Gastrocnemius medialis (tissue), 4 donors: ENCODE measurements around the gene FBXW2. TPM values are rescaled to one million over a fixed set of nuclear protein-coding genes. Genes with fewer than 3 reads are reported as not detected.

ENCODE experiments used
- ATAC-seq, 2 donors: fragments of 150-250 bp; one replicate each; pipeline ENCODE4 v1.9.1; 2016
- DNase-seq, 2 donors: peaks; one replicate each; pipeline ENCODE4 v3.0.0-alpha.2; 2019
- H3K27ac ChIP-seq, 4 donors: fragments of 200-600 bp; sonication (generic); 1 replicate in 1 of 4; 2 replicates in 3 of 4; pipeline ENCODE4 v1.5.1; 2016 to 2018; ENCODE audit warnings: mild to moderate bottlenecking in 2 of 4, moderate library complexity in 1 of 4
- H3K27me3 ChIP-seq, 3 donors: fragments of 200-600 bp; sonication (generic) in 2 of 3; 1 replicate in 1 of 3; 2 replicates in 2 of 3; pipeline versions ENCODE4 v1.5.1 to v1.6.0; 2016 to 2019; ENCODE audit warnings: mild to moderate bottlenecking in 1 of 3, moderate library complexity in 1 of 3
- H3K36me3 ChIP-seq, 2 donors: fragments of 200-600 bp; sonication (generic) in 1 of 2; one replicate each; pipeline ENCODE4 v1.5.1; 2017 to 2018
- H3K4me1 ChIP-seq, 2 donors: fragments of 200-600 bp; sonication (generic) in 1 of 2; one replicate each; pipeline ENCODE4 v1.5.1; 2016 to 2017; ENCODE audit warnings: mild to moderate bottlenecking in 2 of 2
- H3K4me3 ChIP-seq, 4 donors: fragments of 200-600 bp; sonication (generic) in 3 of 4; 1 replicate in 1 of 4; 2 replicates in 3 of 4; pipeline ENCODE4 v1.5.1; 2016 to 2019; ENCODE audit warnings: mild to moderate bottlenecking in 2 of 4
- H3K9me3 ChIP-seq, 3 donors: fragments of 200-600 bp; sonication (generic) in 2 of 3; 1 replicate in 1 of 3; 2 replicates in 2 of 3; pipeline ENCODE4 v1.5.1; 2016 to 2019
- POLR2A ChIP-seq, 2 donors: fragments of 450-650 bp; IDR thresholded peaks; one replicate each; pipeline ENCODE4 v1.6.1; 2017; ENCODE audit warnings: antibody characterized with exemption in 2 of 2, mild to moderate bottlenecking in 2 of 2, moderate library complexity in 2 of 2
- in situ Hi-C, 4 donors: fragments of 200-750 bp; cut with MboI; loops; one replicate each; pipeline versions ENCODE4 v1.15.0 to v1.8.0; 2017; ENCODE audit warnings: low sequenced_read_pairs in 4 of 4
- intact Hi-C: fragments of 100-400 bp; cut with DNase I; formaldehyde crosslinking; loops from one replicate; pipeline ENCODE4 v1.15.1; 2023; ENCODE audit warnings: low total_unique reads
- total RNA-seq, 4 donors: library from RNA; depleted of rRNA; stranded (reverse); fragments of >200 nt; gene quantifications; one replicate each; pipeline versions ENCODE4 v1.1.0 to v1.2.3, GENCODE V29; 2016
- TF ChIP-seq, protein P1 (sequence below), 5 experiments: fragments of 450-650 bp in 3 of 5; fragments of 200-600 bp in 2 of 5; sonication (generic) in 2 of 5; IDR thresholded peaks in 4 of 5; conservative IDR thresholded peaks in 1 of 5; 1 replicate in 4 of 5; 2 replicates in 1 of 5; pipeline ENCODE4 v1.5.1; 2016 to 2019; ENCODE audit warnings: antibody characterized with exemption in 5 of 5, mild to moderate bottlenecking in 3 of 5, moderate library complexity in 3 of 5

The FBXW2 gene
- total RNA-seq, 4 donors from 2014 or later: 17.0 to 20.0 (median 19.0) TPM

- intact Hi-C loops (loop anchor here (5.0 kb wide), 1 partner anchor 95 kb away; no protein-coding TSS in a partner anchor), in situ Hi-C loops (no loop called here)
- peak overlapping the region; percentile 72 to 76 (median 74) for H3K27ac ChIP-seq
- peak overlapping the region; percentile 74 to 90 (median 82) for H3K4me3 ChIP-seq
- no peak for TF ChIP-seq POLR2A (IDR thresholded peaks at IDR 0.05)
- TF ChIP-seq, protein P1, sequence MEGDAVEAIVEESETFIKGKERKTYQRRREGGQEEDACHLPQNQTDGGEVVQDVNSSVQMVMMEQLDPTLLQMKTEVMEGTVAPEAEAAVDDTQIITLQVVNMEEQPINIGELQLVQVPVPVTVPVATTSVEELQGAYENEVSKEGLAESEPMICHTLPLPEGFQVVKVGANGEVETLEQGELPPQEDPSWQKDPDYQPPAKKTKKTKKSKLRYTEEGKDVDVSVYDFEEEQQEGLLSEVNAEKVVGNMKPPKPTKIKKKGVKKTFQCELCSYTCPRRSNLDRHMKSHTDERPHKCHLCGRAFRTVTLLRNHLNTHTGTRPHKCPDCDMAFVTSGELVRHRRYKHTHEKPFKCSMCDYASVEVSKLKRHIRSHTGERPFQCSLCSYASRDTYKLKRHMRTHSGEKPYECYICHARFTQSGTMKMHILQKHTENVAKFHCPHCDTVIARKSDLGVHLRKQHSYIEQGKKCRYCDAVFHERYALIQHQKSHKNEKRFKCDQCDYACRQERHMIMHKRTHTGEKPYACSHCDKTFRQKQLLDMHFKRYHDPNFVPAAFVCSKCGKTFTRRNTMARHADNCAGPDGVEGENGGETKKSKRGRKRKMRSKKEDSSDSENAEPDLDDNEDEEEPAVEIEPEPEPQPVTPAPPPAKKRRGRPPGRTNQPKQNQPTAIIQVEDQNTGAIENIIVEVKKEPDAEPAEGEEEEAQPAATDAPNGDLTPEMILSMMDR (IDR thresholded peaks at IDR 0.05 in 4 of 5, conservative IDR thresholded peaks at IDR 0.05 in 1 of 5): no peak
- H3K27me3 ChIP-seq: no peaks in the 10 kb centered on the region
- no peaks in the 10 kb centered on the region for H3K36me3 ChIP-seq
- no peaks in the 10 kb centered on the region for H3K9me3 ChIP-seq
- DNase-seq (no peak), ATAC-seq (no peak)
- H3K4me1 ChIP-seq: peaks cover 36 to 45% of the 10 kb centered on the region in 2 donors
Observed at GRCh38 chr9:120711841-120712538, 81.2 kb downstream of the FBXW2 start.

GRCh38 chr9:120711354-120711753, 81.9 kb downstream of the FBXW2 start:
- Histone ChIP-seq H3K36me3 (no peaks in the 10 kb centered on the region), H3K9me3 (no peaks in the 10 kb centered on the region), H3K4me1 (peaks cover 36 to 45% of the 10 kb centered on the region in 2 donors), H3K27ac (peak overlapping the region; percentile 72 to 76 (median 74)), H3K27me3 (no peaks in the 10 kb centered on the region), H3K4me3 (peak overlapping the region in 1 of 4 donors; percentile 55)
- in situ Hi-C loops (no loop called here), intact Hi-C loops (loop anchor here (5.0 kb wide), 1 partner anchor 94 kb away; no protein-coding TSS in a partner anchor)
- TF ChIP-seq, protein P1 (IDR thresholded peaks at IDR 0.05 in 4 of 5, conservative IDR thresholded peaks at IDR 0.05 in 1 of 5): no peak
- no peak for ATAC-seq
- DNase-seq: no peak

GRCh38 chr9:120710110-120710981, 82.9 kb downstream of the FBXW2 start:
- intact Hi-C loops: loop anchor here (5.0 kb wide), 1 partner anchor 93 kb away; no protein-coding TSS in a partner anchor
- no peaks in the 10 kb centered on the region for H3K27me3 ChIP-seq
- H3K27ac ChIP-seq: peak overlapping the region; percentile 72 to 76 (median 74)
- no peaks in the 10 kb centered on the region for H3K36me3 ChIP-seq
- DNase-seq (peak; percentile 12 to 42), ATAC-seq (peak; percentile 40 to 59)
- in situ Hi-C loops: no loop called here
- H3K4me3 ChIP-seq: peak overlapping the region; percentile 49 to 57 (median 54)
- H3K9me3 ChIP-seq: no peaks in the 10 kb centered on the region
- TF ChIP-seq POLR2A (IDR thresholded peaks at IDR 0.05): peak in 1 of 2 donors; percentile 49
- TF ChIP-seq, protein P1 (IDR thresholded peaks at IDR 0.05 in 4 of 5, conservative IDR thresholded peaks at IDR 0.05 in 1 of 5): no peak
- peaks cover 36 to 42% of the 10 kb centered on the region in 2 donors for H3K4me1 ChIP-seq

- Histone ChIP-seq H3K9me3 (no peaks in the 10 kb centered on the region), H3K4me3 (no peak overlapping the region), H3K27me3 (no peaks in the 10 kb centered on the region), H3K27ac (no peak overlapping the region), H3K36me3 (no peaks in the 10 kb centered on the region), H3K4me1 (peaks cover 35 to 36% of the 10 kb centered on the region in 2 donors)
- in situ Hi-C loops (no loop called here), intact Hi-C loops (no loop called here)
- DNase-seq: no peak
- ATAC-seq: no peak
- TF ChIP-seq, protein P1 (IDR thresholded peaks at IDR 0.05 in 4 of 5, conservative IDR thresholded peaks at IDR 0.05 in 1 of 5): no peak
- TF ChIP-seq POLR2A (IDR thresholded peaks at IDR 0.05): no peak
Observed at GRCh38 chr9:120708526-120709224, 84.5 kb downstream of the FBXW2 start.
